GM12878 (cell line): Measurements from ENCODE around the gene ATP10A. TPM values are rescaled to one million over a fixed set of nuclear protein-coding genes. Genes with fewer than 3 reads are reported as not detected.

Source experiments
- ATAC-seq: fragments of 200-7000 bp; cut with Tn5 transposase; 3 replicates; pipeline ENCODE4 v1.9.1; 2020; ENCODE audit warnings: mild to moderate bottlenecking, moderate library complexity
- BruUV-seq: library from RNA; stranded (reverse); fragments of 400-500 nt; replicated peaks from 2 replicates; lab custom pipeline; 2021; lab: Mats Ljungman, UMichigan
- CTCF ChIA-PET: fragments of 300-600 bp; sonication (Branson Sonifier 250); formaldehyde crosslinking; extraction: SDS; loops from one replicate; lab custom pipeline; 2021; ENCODE audit warnings: inconsistent platforms; lab: Yijun Ruan, JAX
- POLR2A ChIA-PET: fragments of 350-600 bp; formaldehyde crosslinking; extraction: SDS; loops from one replicate; lab custom pipeline; 2021; ENCODE audit warnings: inconsistent platforms; lab: Charles Lee
- RAD21 ChIA-PET: fragments of 300-600 bp; sonication (Branson Sonifier 250); formaldehyde crosslinking; loops from one replicate; lab custom pipeline; 2023; ENCODE audit warnings: antibody characterized with exemption; ENCODE audit not compliant: unreplicated experiment; lab: Charles Lee
- SMC1A ChIA-PET: fragments of 300-600 bp; sonication (Branson Sonifier 250); formaldehyde crosslinking; loops from one replicate; lab custom pipeline; 2023; ENCODE audit not compliant: unreplicated experiment, uncharacterized antibody; lab: Charles Lee
- DNase-seq: peaks from one replicate; pipeline ENCODE4 v3.0.0-alpha.2; 2011; ENCODE audit warnings: low read depth, low spot score
- FAIRE-seq: peaks from 3 replicates; lab custom pipeline; 2011; peaks lifted over from hg19 to GRCh38; lab: Jason Lieb, UNC
- H2AFZ ChIP-seq: 2 replicates; pipeline ENCODE4 v1.6.0; 2011; ENCODE audit warnings: low read depth, low read length, control low read depth; ENCODE audit not compliant: control insufficient read depth
- H3K27ac ChIP-seq: 2 replicates; pipeline ENCODE4 v1.5.1; 2011; ENCODE audit warnings: control low read depth; ENCODE audit not compliant: control insufficient read depth, insufficient read depth
- H3K27me3 ChIP-seq, 2 experiments: replicated peaks in 1 of 2; 2 replicates each; pipeline versions ENCODE4 v1.6.0 to v1.6.1; 2011; ENCODE audit warnings: low read length in 1 of 2; ENCODE audit not compliant: control insufficient read depth in 2 of 2, insufficient read depth in 2 of 2
- H3K36me3 ChIP-seq, 2 experiments: 2 replicates each; pipeline ENCODE4 v1.5.1; 2011; ENCODE audit warnings: low read length in 1 of 2; ENCODE audit not compliant: control insufficient read depth in 2 of 2, insufficient read depth in 2 of 2
- H3K4me1 ChIP-seq: 2 replicates; pipeline ENCODE4 v1.6.1; 2011; ENCODE audit warnings: mild to moderate bottlenecking, low read length, moderate library complexity, mixed read lengths; ENCODE audit not compliant: control insufficient read depth, insufficient read depth
- H3K4me2 ChIP-seq: 2 replicates; pipeline ENCODE4 v1.6.0; 2011; ENCODE audit warnings: control low read depth; ENCODE audit not compliant: control insufficient read depth, insufficient read depth
- H3K4me3 ChIP-seq: fragments of 200-600 bp; sonication (generic); 2 replicates; pipeline ENCODE4 v1.5.1; 2016
- H3K79me2 ChIP-seq: 2 replicates; pipeline ENCODE4 v1.6.0; 2011; ENCODE audit warnings: low read length; ENCODE audit not compliant: control insufficient read depth, insufficient read depth
- H3K9ac ChIP-seq: 2 replicates; pipeline ENCODE4 v1.8.0; 2011; ENCODE audit warnings: low read length, control low read depth, mixed read lengths; ENCODE audit not compliant: control insufficient read depth, insufficient read depth
- H3K9me3 ChIP-seq: replicated peaks from 3 replicates; pipeline ENCODE4 v1.5.1; 2011; ENCODE audit warnings: mild to moderate bottlenecking, low read length; ENCODE audit not compliant: control insufficient read depth, insufficient read depth
- H4K20me1 ChIP-seq: 2 replicates; pipeline ENCODE4 v1.6.0; 2011; ENCODE audit not compliant: control insufficient read depth, insufficient read depth
- ASH2L ChIP-seq: fragments of 300-600, 200-600 bp; sonication (generic); IDR thresholded peaks from 2 replicates; pipeline ENCODE4 v1.6.1; 2017; ENCODE audit warnings: low read depth, mild to moderate bottlenecking, borderline replicate concordance
- BMI1 ChIP-seq: fragments of 450-650 bp; IDR thresholded peaks from 2 replicates; pipeline ENCODE4 v1.6.1; 2016; ENCODE audit warnings: mild to moderate bottlenecking, moderate library complexity, borderline replicate concordance
- CUX1 ChIP-seq: IDR thresholded peaks from 2 replicates; pipeline ENCODE4 v1.6.1; 2012; ENCODE audit warnings: improper control_type of control experiment, low read depth, low read length; ENCODE audit not compliant: insufficient replicate concordance
- IKZF2 ChIP-seq, 2 experiments: fragments of 450-650 bp; IDR thresholded peaks; 2 replicates each; pipeline ENCODE4 v1.6.1; 2017; ENCODE audit warnings: mild to moderate bottlenecking in 2 of 2, moderate library complexity in 2 of 2
- IRF5 ChIP-seq: fragments of 450-650 bp; IDR thresholded peaks from 2 replicates; pipeline ENCODE4 v1.6.1; 2017; ENCODE audit warnings: borderline replicate concordance
- KAT2A ChIP-seq: conservative IDR thresholded peaks from 2 replicates; pipeline ENCODE4 v1.6.1; 2011; ENCODE audit warnings: low read depth, low read length; ENCODE audit not compliant: control insufficient read depth
- RBBP5 ChIP-seq: fragments of 200-600 bp; sonication (generic); conservative IDR thresholded peaks from 2 replicates; pipeline ENCODE4 v1.6.1; 2016
- RELA ChIP-seq: fragments of 450-650 bp; IDR thresholded peaks from 2 replicates; pipeline ENCODE4 v1.8.0; 2014; ENCODE audit warnings: borderline replicate concordance; ENCODE audit not compliant: partially characterized antibody
- SIX5 ChIP-seq: IDR thresholded peaks from 2 replicates; pipeline ENCODE4 v1.6.1; 2011; ENCODE audit warnings: mild to moderate bottlenecking, low read depth, low read length, moderate library complexity; ENCODE audit not compliant: severe bottlenecking
- TAF1 ChIP-seq: IDR thresholded peaks from 2 replicates; pipeline ENCODE4 v1.6.1; 2011; ENCODE audit warnings: mild to moderate bottlenecking, low read depth, low read length, borderline replicate concordance
- USF2 ChIP-seq: IDR thresholded peaks from 2 replicates; pipeline ENCODE4 v1.6.1; 2011; ENCODE audit warnings: low read depth, low read length, improper control_type of control experiment, borderline replicate concordance
- ZBTB40 ChIP-seq: fragments of 450-650 bp; IDR thresholded peaks from 2 replicates; pipeline ENCODE4 v1.6.1; 2016; ENCODE audit warnings: mild to moderate bottlenecking, moderate library complexity, borderline replicate concordance
- in situ Hi-C: fragments of 300-500 bp; cut with MboI; formaldehyde crosslinking; loops from 9 replicates; pipeline ENCODE4 v1.14.3; 2018; ENCODE audit warnings: mixed read lengths
- intact Hi-C: fragments of 100-400 bp; cut with micrococcal nuclease; formaldehyde crosslinking; loops from one replicate; pipeline ENCODE4 v1.14.2; 2022; ENCODE audit not compliant: unreplicated experiment
- polyA plus RNA-seq, 11 experiments: library from polyadenylated mRNA; depleted of rRNA in 4 of 11; unstranded in 6 of 11; stranded (reverse) in 5 of 11; fragments of >200 nt; fragmentation: Nextera tagmentation in 4 of 11; fragmentation: Illumina TruSeq in 1 of 11; extraction: Ambion mirVana in 4 of 11; extraction: Trizol in 1 of 11; gene quantifications; 1 replicate in 1 of 11; 2 replicates in 10 of 11; pipeline versions ENCODE4 v1.2.1 to v1.2.3, GENCODE V29; 2011 to 2016; ENCODE audit warnings: inconsistent platforms in 2 of 11, missing spikeins in 2 of 11, low read depth in 1 of 11
- total RNA-seq, 4 experiments: library from RNA; depleted of rRNA in 3 of 4; stranded (reverse); fragments of >200 nt in 3 of 4; fragmentation: Illumina TruSeq in 1 of 4; extraction: Trizol in 1 of 4; gene quantifications; 2 replicates each; pipeline versions ENCODE4 v1.2.1 to v1.2.3, GENCODE V29; 2013 to 2021

ATP10A gene
- total and polyA plus RNA-seq, 10 of the 15 experiments (the other 5 are each of a cell fraction or from before 2014, with no cell fraction given) = 0.04 to 1.5 (median 0.31) TPM; not detected in 2

- H3K27me3 ChIP-seq = no peaks in the 10 kb centered on the region
- H3K4me3 ChIP-seq = no peak overlapping the region
- CTCF ChIA-PET = no interaction called here
- RAD21 ChIA-PET = no interaction called here
- BruUV-seq = no TSS peak
- H3K9me3 ChIP-seq = no peaks in the 10 kb centered on the region
- in situ Hi-C loops = no loop called here
- FAIRE-seq = no peak
- SMC1A ChIA-PET = no interaction called here
- H3K27ac ChIP-seq = no peak overlapping the region
- no peaks in the 10 kb centered on the region for H4K20me1 ChIP-seq
- no peaks in the 10 kb centered on the region for H3K36me3 ChIP-seq
- H3K9ac ChIP-seq = no peak overlapping the region
- intact Hi-C loops = no loop called here
- no peaks in the 10 kb centered on the region for H3K79me2 ChIP-seq
- ATAC-seq = no peak
- no peak for DNase-seq
- no peak overlapping the region for H2AFZ ChIP-seq
- POLR2A ChIA-PET = no interaction called here
- H3K4me2 ChIP-seq = no peak overlapping the region
- H3K4me1 ChIP-seq = no peaks in the 10 kb centered on the region
- TF ChIP-seq IKZF2 (IDR thresholded peaks at IDR 0.05) (no peak), KAT2A (no peak), IRF5 (no peak), CUX1 (no peak), ZBTB40 (no peak), TAF1 (no peak), SIX5 (no peak), USF2 (no peak), RELA (no peak), ASH2L (no peak), BMI1 (no peak), RBBP5 (no peak)
Measured at GRCh38 chr15:25874379-25874778, 11.3 kb upstream of the ATP10A start.
